ENCODE results near the gene FAM13A.

FAM13A gene

GRCh38 chr4:88819818-88820697, 236.9 kb downstream of the FAM13A start:
- Mint-ChIP-seq H3K9me3 (no peaks in the 10 kb centered on the region), H3K36me3 (no peaks in the 10 kb centered on the region), H3K4me3 (peak overlapping the region; percentile 88), H3K27ac (no peak overlapping the region), H3K4me1 (peaks cover 20% of the 10 kb centered on the region)
- DNase-seq (ENCODE audit: low spot score in 2 of 2) (no peak), ATAC-seq (no peak)

- Mint-ChIP-seq H3K9me3 (no peaks in the 10 kb centered on the region), H3K36me3 (no peaks in the 10 kb centered on the region), H3K4me1 (peaks cover 20% of the 10 kb centered on the region), H3K27ac (no peak overlapping the region), H3K4me3 (no peak overlapping the region)
- ATAC-seq (no peak), DNase-seq (ENCODE audit: low spot score in 2 of 2) (no peak)
These were observed 238.1 kb downstream of the FAM13A start for GRCh38 chr4:88818631-88819470.

- Mint-ChIP-seq H3K4me3 (no peak overlapping the region), H3K27ac (no peak overlapping the region), H3K36me3 (no peaks in the 10 kb centered on the region), H3K9me3 (no peaks in the 10 kb centered on the region), H3K4me1 (peaks cover 11% of the 10 kb centered on the region)
- DNase-seq (ENCODE audit: low spot score in 2 of 2) (no peak), ATAC-seq (no peak)
These were observed 239.2 kb downstream of the FAM13A start for GRCh38 chr4:88817740-88818139.

- no peak for DNase-seq (ENCODE audit: low spot score in 2 of 2)
- no peaks in the 10 kb centered on the region for H3K9me3 Mint-ChIP-seq
- no peak overlapping the region for H3K4me3 Mint-ChIP-seq
- H3K36me3 Mint-ChIP-seq = no peaks in the 10 kb centered on the region
- peaks cover 5% of the 10 kb centered on the region for H3K4me1 Mint-ChIP-seq
- no peak overlapping the region for H3K27ac Mint-ChIP-seq
- ATAC-seq = no peak
These were observed 240.6 kb downstream of the FAM13A start for GRCh38 chr4:88816360-88816759.

GRCh38 chr4:88814043-88814617, 242.9 kb downstream of the FAM13A start:
- Mint-ChIP-seq H3K27ac (no peak overlapping the region), H3K4me3 (no peak overlapping the region), H3K9me3 (no peaks in the 10 kb centered on the region), H3K4me1 (no peaks in the 10 kb centered on the region), H3K36me3 (no peaks in the 10 kb centered on the region)
- DNase-seq (ENCODE audit: low spot score in 2 of 2) (no peak), ATAC-seq (no peak)

- Mint-ChIP-seq H3K27ac (no peak overlapping the region), H3K4me3 (no peak overlapping the region), H3K9me3 (no peaks in the 10 kb centered on the region), H3K36me3 (no peaks in the 10 kb centered on the region), H3K4me1 (no peaks in the 10 kb centered on the region)
- DNase-seq (ENCODE audit: low spot score in 2 of 2) = no peak
- ATAC-seq = no peak
These were observed 244.0 kb downstream of the FAM13A start for GRCh38 chr4:88813013-88813412.

- Mint-ChIP-seq H3K36me3 (no peaks in the 10 kb centered on the region), H3K4me3 (no peak overlapping the region), H3K27ac (no peak overlapping the region), H3K4me1 (no peaks in the 10 kb centered on the region), H3K9me3 (no peaks in the 10 kb centered on the region)
- ATAC-seq (no peak), DNase-seq (ENCODE audit: low spot score in 2 of 2) (no peak)
These were observed 244.6 kb downstream of the FAM13A start for GRCh38 chr4:88812420-88812819.

GRCh38 chr4:88811904-88812303, 245.1 kb downstream of the FAM13A start:
- Mint-ChIP-seq H3K4me1 (no peaks in the 10 kb centered on the region), H3K4me3 (no peak overlapping the region), H3K9me3 (no peaks in the 10 kb centered on the region), H3K36me3 (no peaks in the 10 kb centered on the region), H3K27ac (no peak overlapping the region)
- ATAC-seq (no peak), DNase-seq (ENCODE audit: low spot score in 2 of 2) (no peak)

- ATAC-seq (no peak), DNase-seq (ENCODE audit: low spot score in 2 of 2) (no peak)
- Mint-ChIP-seq H3K27ac (no peak overlapping the region), H3K4me3 (no peak overlapping the region), H3K36me3 (no peaks in the 10 kb centered on the region), H3K9me3 (no peaks in the 10 kb centered on the region), H3K4me1 (no peaks in the 10 kb centered on the region)
These were observed 246.7 kb downstream of the FAM13A start for GRCh38 chr4:88810325-88810724.

GRCh38 chr4:88809576-88810219, 247.3 kb downstream of the FAM13A start:
- H3K4me1 Mint-ChIP-seq = peaks cover 1% of the 10 kb centered on the region
- ATAC-seq (no peak), DNase-seq (ENCODE audit: low spot score in 2 of 2) (no peak)
- no peaks in the 10 kb centered on the region for H3K9me3 Mint-ChIP-seq
- no peak overlapping the region for H3K27ac Mint-ChIP-seq
- H3K36me3 Mint-ChIP-seq = no peaks in the 10 kb centered on the region
- H3K4me3 Mint-ChIP-seq = no peak overlapping the region

- ATAC-seq (no peak), DNase-seq (ENCODE audit: low spot score in 2 of 2) (no peak)
- Mint-ChIP-seq H3K4me1 (peaks cover 5% of the 10 kb centered on the region), H3K36me3 (no peaks in the 10 kb centered on the region), H3K9me3 (no peaks in the 10 kb centered on the region), H3K27ac (no peak overlapping the region), H3K4me3 (no peak overlapping the region)
These were observed 247.9 kb downstream of the FAM13A start for GRCh38 chr4:88809101-88809500.

- DNase-seq (ENCODE audit: low spot score in 2 of 2) = no peak
- peaks cover 11% of the 10 kb centered on the region for H3K4me1 Mint-ChIP-seq
- H3K27ac Mint-ChIP-seq = no peak overlapping the region
- ATAC-seq = no peak
- no peak overlapping the region for H3K4me3 Mint-ChIP-seq
- H3K36me3 Mint-ChIP-seq = peaks cover 5% of the 10 kb centered on the region
- H3K9me3 Mint-ChIP-seq = no peaks in the 10 kb centered on the region
These were observed 249.5 kb downstream of the FAM13A start for GRCh38 chr4:88807499-88807898.

GRCh38 chr4:88804234-88804633, 252.8 kb downstream of the FAM13A start:
- ATAC-seq (peak; percentile 72), DNase-seq (ENCODE audit: low spot score in 2 of 2) (no peak)
- Mint-ChIP-seq H3K27ac (no peak overlapping the region), H3K9me3 (no peaks in the 10 kb centered on the region), H3K36me3 (peaks cover 7% of the 10 kb centered on the region), H3K4me1 (peaks cover 20% of the 10 kb centered on the region), H3K4me3 (no peak overlapping the region)

GRCh38 chr4:88803600-88804096, 253.3 kb downstream of the FAM13A start:
- no peak overlapping the region for H3K27ac Mint-ChIP-seq
- DNase-seq (ENCODE audit: low spot score in 2 of 2) (peak in 1 of 2 donors; percentile 55), ATAC-seq (peak; percentile 88)
- H3K9me3 Mint-ChIP-seq = no peaks in the 10 kb centered on the region
- no peak overlapping the region for H3K4me3 Mint-ChIP-seq
- peaks cover 7% of the 10 kb centered on the region for H3K36me3 Mint-ChIP-seq
- H3K4me1 Mint-ChIP-seq = peaks cover 20% of the 10 kb centered on the region
